Keratinocyte (primary cell): ENCODE results near the gene TXNL4A.

Experiments used
- EZH2 ChIP-seq: IDR thresholded peaks from one replicate; pipeline ENCODE4 v1.6.1; 2012; ENCODE audit warnings: inconsistent platforms, mild to moderate bottlenecking, low read length, moderate library complexity
- TF ChIP-seq, protein P1 (sequence below), 3 experiments: IDR thresholded peaks in 1 of 3; conservative IDR thresholded peaks in 1 of 3; optimal IDR thresholded peaks in 1 of 3; 2 replicates in 2 of 3; 3 replicates in 1 of 3; pipeline versions ENCODE3 to v1.5.1; 2011; ENCODE audit warnings: low read length in 3 of 3, mild to moderate bottlenecking in 3 of 3, moderate library complexity in 2 of 3, control low read depth in 1 of 3, inconsistent platforms in 1 of 3; ENCODE audit not compliant: insufficient read depth in 2 of 3; ENCODE audit errors: extremely low read depth in 1 of 3

- TF ChIP-seq, protein P1, sequence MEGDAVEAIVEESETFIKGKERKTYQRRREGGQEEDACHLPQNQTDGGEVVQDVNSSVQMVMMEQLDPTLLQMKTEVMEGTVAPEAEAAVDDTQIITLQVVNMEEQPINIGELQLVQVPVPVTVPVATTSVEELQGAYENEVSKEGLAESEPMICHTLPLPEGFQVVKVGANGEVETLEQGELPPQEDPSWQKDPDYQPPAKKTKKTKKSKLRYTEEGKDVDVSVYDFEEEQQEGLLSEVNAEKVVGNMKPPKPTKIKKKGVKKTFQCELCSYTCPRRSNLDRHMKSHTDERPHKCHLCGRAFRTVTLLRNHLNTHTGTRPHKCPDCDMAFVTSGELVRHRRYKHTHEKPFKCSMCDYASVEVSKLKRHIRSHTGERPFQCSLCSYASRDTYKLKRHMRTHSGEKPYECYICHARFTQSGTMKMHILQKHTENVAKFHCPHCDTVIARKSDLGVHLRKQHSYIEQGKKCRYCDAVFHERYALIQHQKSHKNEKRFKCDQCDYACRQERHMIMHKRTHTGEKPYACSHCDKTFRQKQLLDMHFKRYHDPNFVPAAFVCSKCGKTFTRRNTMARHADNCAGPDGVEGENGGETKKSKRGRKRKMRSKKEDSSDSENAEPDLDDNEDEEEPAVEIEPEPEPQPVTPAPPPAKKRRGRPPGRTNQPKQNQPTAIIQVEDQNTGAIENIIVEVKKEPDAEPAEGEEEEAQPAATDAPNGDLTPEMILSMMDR (optimal IDR thresholded peaks at IDR 0.05 in 1 of 3, IDR thresholded peaks at IDR 0.05 in 1 of 3, conservative IDR thresholded peaks at IDR 0.05 in 1 of 3; ENCODE audit: extremely low read depth in 1 of 3, insufficient read depth in 2 of 3, low read length in 3 of 3): no peak
- TF ChIP-seq EZH2: no peak
These were observed 33.6 kb downstream of the TXNL4A start for GRCh38 chr18:79954791-79955190.
